Right renal pelvis (tissue), 4 donors: ENCODE measurements around the gene DPF3. TPM values are rescaled to one million over a fixed set of nuclear protein-coding genes. Genes with fewer than 3 reads are reported as not detected.

Source experiments
- DNase-seq, 4 donors: peaks; one replicate each; pipeline ENCODE4 v3.0.0-alpha.2; 2013; ENCODE audit warnings: low read depth in 4 of 4, low spot score in 3 of 4, missing footprints in 1 of 4
- polyA plus RNA-seq, 4 donors: library from polyadenylated mRNA; unstranded; fragments of 120-200 nt; gene quantifications; one replicate each; pipeline ENCODE4 v1.2.1, GENCODE V29; 2013; ENCODE audit not compliant: insufficient read length in 4 of 4

Gene DPF3
- polyA plus RNA-seq, 4 donors: 4.1 to 6.2 (median 5.0) TPM

DNA sequence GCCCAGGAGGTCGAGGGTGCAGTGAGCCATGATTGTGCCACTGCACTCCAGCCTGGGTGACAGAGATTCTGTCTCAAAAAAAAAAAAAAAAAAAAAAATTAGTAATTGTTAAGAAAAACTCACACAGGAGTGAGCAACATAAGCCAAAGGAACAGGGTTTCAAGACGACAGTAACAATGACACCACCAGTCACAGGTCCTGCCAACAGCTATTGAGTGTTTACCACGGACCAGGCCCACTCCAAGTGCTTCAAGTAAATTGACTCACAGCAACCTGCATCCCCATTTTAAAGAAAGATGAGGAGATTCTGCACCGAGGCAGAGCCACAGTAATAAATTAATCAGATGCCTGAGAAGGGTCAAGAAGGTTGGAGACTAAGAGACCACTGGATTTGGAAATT is 194.5 kb downstream of the DPF3 start:
- no peak for DNase-seq

DNA sequence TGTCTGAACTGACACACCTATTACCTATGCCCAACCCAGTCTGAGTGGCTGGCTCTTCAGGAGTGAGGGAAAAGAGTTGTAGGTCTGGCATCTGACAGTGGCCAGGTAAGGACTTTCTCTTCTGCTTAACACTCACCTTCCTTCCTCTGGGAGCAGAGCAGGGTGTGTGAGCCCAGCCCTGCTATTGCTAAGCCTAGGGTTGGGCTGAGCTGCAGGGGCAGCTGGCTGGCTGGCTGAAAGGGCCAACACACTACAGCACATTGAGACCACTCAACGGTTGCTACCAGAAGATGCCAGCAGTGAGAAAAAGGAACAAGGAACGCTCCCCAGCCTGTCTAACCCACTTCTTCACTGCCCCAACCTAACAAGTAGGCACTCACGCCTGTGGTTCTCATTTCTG is 201.2 kb downstream of the DPF3 start:
- no peak for DNase-seq

DNA sequence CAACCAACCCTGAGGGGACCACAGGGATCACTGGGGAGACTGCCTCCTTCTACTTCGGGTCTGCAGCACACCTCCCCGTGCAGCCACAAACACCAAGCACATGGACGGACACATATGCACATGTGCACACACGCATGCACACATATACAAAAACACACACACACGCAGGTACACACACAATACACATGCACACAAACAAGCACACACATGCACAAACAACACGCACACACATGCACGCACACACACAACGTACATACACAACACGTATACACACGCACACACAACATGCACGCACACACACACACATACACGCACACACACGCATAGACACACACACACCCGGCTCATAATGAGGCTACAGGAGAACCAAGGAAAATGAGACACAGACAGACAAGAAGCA is 203.6 kb downstream of the DPF3 start:
- no peak for DNase-seq

DNA sequence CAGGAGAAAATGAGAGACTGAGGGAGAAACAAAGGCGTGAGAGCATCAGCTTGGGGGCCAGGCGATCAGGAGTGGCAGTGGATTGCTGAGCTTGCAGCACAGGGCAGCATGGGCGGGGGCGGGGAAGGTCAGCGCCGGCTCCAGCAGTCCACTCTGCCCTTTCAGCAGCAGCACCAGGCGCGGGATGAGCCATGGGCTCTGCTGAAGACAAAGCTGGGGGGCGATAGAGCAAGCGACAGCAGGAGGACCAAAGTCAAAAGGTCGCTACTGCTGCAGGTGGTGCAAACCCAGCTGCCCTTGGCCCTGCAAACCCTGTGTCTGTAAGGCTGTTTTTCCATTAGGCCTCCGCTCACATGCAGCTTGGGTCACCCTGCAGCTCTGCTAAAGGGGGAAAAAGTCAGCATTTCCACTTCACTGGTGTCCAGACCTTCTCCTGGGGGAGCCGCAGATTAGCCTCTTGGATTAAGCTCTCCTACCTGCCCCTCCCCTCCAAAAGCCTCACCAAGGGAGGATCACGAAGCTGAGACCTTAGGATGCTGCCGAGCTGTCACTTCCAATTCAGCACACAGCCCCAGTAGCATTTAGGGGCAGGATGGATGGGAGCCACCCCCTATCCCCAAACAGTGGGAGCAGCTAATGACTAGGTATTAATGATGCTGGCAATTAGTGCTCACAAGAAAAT is 204.8 kb downstream of the DPF3 start:
- DNase-seq: no peak

DNA sequence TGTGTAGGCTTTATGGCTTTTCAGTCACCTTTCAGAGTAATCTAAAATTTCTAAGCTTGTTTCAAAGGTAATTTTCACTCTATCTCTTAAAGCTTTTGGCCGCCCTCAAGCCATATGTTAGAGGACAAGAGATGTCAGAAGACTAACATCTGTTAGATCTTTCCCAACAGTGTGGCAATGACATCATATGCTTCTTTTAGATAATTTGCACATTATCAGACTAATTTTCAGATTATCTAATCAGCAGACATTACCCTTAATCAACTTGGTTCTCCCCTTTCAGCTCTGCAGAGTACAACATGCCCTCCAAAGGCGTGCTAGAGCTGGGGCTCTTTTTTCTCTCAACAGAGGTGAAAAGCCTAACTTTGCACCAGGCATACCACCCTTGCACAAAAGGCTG is 207.1 kb downstream of the DPF3 start:
- no peak for DNase-seq

DNA sequence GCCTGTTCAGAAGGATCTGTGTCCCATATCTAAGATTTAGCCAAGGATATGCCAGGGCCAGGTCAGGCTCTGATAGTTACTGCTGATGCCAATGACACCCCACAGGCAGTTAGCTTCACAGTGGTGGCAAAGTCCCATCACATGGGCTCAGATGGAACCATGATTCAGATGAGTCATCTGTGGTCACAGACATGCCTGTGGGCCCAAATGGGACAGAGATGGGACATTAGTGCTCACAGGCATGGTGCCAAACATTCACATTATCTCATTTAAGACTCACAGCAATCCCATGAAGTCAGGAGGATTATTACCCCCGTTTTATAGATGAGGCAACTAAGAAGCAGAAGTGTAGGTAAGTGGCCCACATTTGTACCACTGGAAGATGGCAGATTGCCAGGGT is 207.8 kb downstream of the DPF3 start:
- no peak for DNase-seq

DNA sequence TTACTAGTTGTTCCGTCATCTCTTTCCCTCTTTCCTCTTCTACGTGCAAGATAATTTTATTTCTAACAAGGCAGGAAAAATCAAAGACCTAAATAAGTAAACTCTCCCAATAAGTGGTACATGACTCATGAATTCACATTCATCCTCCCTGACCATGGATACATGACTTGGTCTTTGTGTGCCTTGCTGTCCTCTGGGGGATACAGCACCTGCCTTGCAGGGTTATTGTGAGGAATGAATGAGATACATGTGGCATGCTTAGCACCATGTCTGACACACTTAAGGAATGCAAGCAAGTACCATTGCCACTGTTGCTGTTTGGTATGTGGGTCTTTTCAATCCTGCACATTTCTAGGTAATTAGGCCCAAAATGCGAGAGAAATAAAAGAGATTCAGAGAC is 208.4 kb downstream of the DPF3 start:
- no peak for DNase-seq

DNA sequence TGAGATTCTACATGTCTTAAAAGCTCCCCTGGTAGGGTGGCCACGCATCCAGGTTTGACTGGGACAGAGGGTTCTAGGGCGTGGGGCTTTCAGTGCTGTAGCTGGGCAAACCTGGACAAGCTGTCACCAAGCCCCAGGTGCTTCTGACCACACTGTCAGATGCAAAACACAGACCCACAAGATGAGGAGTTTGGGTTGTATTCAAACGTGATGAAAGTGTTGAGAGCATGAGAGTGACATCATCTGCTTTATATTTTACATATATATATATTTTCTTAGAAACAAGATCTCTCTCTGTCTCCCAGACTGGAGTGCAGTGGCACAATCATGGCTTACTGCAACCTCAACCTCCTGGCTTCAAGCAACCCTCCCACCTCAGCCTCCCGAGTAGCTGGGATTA is 210.1 kb downstream of the DPF3 start:
- DNase-seq: no peak

DNA sequence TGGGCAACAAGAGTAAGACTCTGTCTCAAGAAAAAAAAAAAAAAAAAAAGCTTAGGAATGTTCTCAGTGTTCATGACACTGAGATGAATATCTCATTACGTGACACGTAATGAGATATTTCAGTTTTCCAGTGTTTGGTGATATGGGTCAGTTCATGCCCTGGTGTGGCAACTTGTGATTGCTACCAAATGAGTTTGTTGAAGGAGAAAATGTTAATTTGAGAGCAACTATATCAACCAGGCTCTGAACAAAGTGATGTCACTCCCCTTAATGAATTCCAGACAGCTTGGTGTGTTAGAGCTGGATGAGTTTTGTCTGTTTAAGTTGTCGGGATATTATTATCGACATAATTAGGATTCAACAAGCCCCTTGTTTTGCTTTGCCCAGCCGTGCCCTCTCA is 211.7 kb downstream of the DPF3 start:
- no peak for DNase-seq

DNA sequence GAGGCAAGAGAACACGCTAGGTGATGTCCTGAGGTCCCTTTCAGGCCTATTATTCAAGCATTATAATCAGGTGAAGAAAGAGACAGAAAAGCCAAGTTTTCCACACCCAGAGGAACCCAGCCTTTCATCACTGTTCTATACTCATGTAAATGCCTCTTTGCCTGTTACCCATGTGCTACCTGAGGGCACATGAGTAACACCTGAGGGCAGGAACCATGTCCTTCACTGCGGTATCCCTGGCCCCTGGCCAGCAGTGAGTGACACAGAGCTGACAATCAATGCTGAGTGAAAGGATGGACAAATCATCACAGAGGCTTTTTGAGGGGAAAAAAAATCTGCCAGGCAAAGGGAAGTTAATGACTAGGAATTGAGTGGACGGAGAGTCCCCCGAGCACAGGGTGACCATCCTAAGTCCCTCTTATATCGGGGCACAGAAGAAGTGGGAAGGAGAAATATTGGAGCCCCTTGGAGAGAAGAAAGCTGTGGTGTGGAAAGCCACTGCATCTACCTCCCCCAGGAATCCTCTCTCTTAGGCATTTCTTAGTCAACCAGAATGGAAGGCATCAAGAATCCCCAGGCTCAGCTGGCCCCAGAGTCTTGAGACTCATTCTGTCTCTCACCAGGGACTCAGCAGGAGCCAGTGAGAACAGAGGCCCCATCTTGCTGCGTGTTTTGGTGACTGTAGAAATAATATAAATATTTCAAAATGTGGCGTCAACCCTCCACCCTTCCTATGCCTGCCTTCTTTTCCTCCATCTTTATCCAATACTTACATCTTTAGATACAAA is 212.9 kb downstream of the DPF3 start:
- DNase-seq: no peak

DNA sequence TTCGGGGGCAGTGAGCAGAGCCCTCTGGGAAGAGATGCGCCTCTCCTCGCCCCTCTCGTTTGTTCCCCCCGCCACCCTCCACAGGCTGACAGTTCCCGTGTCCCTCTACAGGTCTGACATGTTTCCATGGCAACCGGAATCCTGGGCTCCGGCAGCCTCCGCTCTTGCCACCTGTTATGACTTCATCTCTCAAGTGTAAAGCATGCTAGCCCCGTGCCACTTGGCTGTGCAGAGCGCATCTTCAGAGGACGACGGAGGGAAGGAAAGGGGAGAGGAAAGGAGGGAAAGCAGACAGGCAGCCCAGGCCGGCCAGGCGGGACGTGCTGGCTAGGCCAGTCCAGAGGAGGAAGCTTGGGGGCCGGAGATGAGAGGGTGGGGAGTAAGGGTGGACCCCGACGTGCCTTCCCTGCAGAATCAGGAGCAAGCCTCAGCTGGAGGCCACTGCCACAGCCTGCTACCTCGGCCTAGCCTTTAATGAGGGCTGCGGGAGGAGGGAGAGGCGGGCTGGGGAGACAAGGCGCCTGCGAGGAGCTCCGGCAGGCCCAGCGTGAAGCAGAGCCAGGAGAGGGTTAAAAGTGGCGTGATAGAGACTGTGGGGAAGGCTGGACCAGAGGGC is 214.3 kb downstream of the DPF3 start:
- DNase-seq: no peak

DNA sequence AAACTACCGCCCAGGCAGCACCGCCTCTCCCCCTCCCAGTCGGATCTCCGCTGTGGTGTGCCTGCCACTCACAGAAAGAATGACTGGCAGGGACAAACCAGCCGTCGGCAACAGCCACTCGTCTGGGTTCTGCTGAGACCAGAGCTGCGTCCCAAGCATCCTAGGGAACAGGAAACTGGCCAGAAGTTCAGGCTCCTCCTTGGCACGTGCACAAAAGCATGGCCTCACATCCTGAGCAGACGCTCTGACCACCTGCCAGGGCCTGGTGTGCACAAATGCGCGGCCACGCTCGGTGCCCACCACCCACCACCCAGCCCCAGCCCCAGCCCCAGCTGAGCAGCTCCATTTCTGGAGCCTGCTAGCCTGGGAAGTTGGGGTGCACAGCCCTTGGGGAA is 214.8 kb downstream of the DPF3 start:
- no peak for DNase-seq

DNA sequence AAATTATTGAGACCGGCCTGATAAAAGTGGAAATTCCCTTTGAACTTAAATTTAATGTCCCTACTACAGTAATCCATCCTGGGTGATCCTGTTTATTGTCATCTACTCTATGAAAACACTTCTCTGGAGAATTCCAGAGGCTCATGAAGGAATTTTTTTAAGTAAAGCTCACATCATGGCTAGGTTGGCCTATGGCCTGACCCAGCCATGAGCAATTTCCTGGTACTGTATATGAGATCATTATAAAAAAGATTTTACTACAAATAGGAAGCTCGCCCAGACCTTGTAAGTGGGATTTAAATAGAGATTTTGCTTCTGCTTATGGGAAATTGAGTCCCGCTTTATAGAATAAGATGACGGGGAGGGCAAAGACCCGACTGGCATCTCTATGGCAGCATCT is 215.5 kb downstream of the DPF3 start:
- no peak for DNase-seq

DNA sequence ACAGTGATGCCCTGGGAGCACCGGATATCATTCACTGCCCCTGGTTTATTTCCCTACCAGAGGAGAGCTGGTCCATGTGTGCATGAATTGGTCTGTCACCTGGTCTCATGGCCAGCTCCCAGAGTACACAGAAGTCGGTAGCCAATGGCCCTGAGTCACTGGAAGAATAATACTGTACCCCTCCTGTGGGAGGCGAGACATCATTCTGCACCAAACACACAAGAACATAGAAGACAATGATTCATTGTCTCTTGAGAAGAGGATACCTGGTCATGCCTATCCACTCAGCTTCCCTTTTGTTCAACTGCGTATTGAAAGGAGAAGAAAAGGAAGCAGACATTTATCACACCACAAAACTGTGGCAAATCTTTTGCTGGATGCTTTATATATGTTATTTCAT is 216.2 kb downstream of the DPF3 start:
- DNase-seq: no peak

DNA sequence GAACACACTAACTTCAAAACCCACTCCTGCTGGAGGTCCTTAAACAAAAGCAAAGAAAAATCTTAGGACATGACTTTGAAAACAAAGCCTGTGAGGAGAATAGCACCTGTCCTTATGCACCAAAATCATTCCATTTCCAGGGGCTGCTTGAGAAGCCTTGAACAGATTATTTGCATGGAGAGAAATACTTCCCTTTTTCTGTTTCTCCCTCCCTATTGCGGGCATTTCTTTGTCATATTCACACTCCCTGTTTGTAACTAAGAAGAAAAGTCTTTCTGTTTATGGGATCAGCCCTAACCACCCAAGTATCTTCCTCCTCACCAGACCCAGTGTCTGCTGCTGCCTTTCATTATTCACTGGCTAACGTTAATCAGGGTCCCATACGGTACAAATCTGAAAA is 218.8 kb downstream of the DPF3 start:
- DNase-seq: no peak

DNA sequence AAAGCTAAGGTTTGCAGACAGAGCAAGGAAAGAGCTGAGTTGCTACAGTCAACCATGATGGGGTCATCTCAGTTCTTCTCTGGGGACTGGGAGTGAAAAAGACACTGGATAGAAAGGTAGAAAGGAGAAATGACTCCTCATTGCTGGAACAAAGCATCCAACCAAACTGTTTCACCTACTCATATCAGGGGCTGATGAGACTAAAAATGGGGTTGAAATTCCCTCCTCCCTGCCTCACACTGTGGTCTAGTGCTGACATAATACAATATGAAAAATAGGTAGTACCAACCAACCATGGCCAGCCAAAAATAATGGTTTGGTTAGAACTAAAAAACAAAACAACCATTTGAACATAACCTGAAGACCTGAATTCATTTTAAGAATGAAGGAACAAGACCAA is 220.7 kb downstream of the DPF3 start:
- DNase-seq: no peak

DNA sequence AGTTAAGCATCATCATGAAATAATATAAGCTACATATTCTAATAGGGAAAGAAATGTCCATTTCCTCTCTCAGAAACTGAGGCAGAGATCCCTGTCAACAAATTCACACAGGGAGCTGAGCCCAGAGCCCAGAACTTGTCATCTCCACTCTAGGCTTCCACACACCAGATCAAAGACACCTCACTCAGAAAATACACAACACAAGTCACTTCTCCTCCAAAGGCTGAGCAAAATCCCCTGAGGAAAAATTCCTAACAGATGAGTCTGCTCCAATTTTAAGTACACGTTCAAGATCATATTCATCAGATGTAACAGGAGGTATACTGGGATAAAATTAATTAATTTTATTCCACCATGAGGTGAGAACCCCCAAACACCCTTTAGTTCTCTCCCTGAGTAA is 227.3 kb downstream of the DPF3 start:
- no peak for DNase-seq

DNA sequence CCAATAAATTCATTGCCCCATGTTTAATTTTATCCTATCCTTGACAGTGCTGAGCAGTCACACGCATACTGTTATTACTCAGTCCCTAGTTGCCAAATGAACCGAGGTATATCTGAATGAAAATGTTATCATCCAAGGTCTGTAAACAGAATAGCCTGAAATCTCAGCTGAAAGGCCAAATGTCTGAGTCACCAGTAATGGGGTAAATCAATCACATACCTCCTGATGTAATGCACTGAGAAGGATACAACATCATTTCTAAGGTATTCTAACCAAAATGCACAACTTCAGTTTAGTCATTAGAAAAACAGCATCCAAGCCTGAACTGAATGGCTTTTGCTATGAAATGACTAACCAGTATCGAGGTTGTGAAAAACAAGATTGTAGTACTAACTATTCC is 228.6 kb downstream of the DPF3 start:
- DNase-seq: no peak

DNA sequence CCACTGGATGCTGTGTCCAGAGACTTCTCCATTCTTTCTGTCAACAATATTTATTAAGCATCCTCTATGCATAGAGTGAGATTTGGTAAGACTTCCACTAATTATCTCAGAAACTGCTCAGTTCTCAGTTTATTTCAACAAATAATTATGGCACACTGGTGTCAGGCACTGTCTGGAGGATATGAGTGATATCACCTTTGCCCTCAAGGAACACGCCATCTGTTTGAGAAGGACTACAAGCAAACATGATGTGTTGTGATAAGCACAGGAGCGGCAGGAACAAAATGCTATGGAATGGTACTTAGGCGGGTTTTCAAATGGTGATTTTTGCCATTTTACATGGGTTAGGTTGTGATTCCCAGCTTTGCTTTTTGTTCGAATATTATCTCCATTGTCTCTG is 229.2 kb downstream of the DPF3 start:
- DNase-seq: no peak

DNA sequence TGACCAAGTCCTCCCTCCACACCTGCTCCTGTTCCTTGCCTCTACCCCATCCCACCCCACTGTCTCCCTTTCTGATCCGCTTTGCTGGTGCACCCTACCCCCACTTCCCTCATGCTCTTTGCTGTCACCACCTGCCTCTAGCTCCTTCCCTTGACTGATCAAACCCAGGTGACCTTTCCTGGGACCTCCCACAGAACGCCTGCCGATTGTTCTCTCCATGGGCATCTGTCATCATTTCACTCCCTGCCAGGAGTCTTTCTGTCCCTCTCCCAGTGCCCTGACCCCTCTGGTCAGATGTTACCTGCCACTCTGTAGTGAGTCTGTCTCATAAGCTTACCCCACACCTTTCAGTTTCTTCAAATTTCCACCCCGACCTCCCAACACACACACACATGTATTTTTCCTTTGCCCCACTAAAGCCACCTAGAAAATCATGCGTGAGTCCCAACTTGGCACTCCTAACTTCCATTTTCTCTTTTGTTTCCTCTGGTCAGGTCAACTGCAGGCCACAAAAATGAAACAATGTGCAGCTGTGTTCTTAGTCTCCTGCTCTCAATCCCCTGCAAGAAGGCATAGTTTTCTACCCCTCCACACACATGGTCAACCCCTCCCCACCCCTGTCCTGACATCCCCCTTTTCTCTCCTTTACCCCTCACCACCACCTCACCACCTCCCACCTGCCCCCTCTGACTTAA is 229.8 kb downstream of the DPF3 start:
- no peak for DNase-seq

DNA sequence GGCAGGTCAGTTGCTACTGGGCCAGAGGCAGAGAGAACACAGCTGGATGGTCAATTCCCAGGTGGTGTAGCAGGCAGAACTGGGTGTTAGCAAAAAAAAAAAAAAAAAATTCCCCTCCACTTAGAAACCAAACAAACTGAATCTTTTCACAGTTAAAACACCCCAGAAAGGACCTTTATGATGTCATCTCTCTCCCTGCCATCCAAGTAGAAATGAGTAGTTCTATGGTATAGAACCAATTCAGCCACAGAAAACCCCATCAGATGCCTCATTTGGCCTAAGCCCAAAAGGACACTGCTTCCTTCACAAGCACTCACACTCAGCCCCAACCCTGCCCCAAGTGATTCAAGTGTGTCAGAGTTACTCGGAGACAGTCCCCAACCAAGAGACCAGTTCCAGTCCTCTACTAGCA is 230.8 kb downstream of the DPF3 start:
- no peak for DNase-seq
